LoVo (cell line): ENCODE results near the gene CASP14.
"Not testable (repeated sequence)": the region's sequence is repeated elsewhere in the genome, so short reads cannot be mapped to it uniquely, and the experiment has no call there.

Experiments used
- DNase-seq: peaks from one replicate; pipeline ENCODE4 v3.0.0-alpha.2; 2016; ENCODE audit warnings: low spot score

CASP14 gene

DNA sequence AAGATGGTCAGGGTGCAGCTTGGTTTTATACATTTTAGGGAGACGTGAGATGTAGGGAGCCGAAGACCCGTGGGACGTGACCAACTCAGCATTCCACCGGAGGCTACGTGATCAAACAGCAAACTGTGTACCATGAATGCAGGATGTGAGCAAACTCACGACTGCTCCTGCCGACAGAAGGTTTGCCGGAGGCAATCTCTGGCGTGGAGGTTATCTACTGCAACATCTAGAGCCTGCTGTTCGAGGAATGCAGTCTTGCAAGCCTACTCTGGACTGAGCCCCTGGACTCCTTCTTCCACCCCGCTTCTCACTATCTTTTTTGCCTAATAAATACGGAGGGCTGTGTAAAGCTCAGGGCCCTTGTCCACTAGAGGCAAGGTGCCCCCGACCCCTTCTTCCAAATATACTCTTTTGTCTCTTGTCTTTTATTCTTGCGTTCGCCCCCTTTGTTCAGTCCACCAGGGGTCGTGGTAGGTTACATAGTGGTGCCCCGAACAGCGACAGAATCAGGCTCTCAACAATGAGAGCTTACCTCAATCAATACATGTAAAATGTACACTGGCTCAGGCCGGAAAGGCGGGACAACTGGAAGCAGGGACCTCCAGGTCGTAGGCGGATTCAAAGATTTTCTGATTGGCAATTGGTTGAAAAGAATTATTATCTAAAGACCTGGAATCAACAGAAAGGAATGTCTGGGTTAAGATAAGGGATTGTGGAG, 23.8 kb downstream of the CASP14 start:
- no peak for DNase-seq

DNA sequence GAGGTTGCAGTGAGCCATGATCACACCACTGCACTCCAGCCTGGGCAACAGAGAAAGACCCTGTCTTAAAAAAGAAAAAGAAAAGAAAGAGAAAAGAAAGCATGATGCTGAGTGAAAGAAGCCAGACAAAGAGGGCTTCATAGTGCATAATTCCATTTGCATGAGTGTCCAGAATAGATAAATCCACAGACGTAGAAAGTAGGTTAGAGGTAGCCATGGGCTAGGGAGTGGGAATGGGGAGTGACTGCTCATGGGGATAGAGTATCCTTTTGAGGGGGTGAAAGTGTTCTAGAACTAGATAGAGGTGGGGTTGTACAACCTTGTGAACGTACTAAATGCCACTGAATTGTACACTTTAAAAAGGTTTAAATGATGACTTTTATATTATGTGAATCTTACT, 25.1 kb downstream of the CASP14 start:
- no peak for DNase-seq

DNA sequence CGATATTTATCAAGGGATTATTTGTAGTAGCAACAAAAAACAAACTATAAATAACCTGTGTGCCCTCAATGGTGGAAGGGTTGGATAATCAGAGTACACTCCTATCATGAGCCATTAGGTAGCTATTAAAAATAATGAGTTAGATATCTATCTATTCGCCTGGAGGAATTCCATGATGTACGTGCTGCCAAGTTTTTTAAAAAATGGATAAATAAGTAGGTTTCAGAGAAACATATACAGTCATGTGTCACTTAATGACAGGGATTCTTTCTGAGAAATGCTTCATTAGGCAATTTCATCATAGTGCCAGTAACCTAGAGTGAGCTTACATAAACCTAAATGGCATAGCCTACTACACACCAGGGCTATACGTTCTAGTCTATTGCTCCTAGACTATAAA, 26.5 kb downstream of the CASP14 start:
- DNase-seq = no peak

DNA sequence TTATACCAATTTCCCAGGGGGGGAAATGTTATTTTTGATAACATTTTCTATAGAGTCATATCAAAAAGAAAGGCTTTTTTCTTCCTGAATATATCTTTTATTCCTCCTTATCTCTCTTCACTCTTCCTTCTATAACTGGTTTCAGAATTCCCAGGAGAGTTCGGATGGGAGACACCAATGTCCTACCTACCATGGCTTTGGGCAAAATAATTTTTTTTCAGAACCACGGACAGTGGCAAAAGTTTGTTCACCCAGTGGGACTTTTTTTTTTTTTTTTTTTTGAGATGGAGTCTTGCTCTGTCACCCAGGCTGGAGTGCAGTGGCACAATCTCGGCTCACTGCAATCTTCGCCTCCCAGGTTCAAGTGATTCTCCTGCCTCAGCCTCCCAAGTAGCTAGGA, 30.7 kb downstream of the CASP14 start:
- not testable (repeated sequence) for DNase-seq

DNA sequence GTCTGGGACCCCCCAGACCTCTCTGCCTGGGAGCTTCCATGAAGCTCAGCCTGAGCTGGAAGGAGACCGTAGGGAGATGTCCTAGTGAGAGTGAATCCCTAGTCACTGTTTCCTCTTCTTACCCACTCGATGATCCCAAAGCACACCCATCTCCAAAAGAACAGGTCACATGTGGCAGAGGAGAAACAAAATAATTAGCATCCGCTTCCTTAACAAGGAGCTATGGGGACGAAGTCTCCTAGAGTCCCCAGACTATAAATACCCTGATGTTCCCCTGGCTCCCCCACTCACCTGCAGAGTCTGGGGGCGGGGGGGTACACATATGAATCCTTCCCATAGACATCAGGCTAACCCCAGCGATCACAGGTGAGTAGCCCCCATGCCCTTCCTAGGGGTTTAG, 32.6 kb downstream of the CASP14 start, which contains the start of gene OR1I1:
OR1I1 (plus strand) TSS at position 301 of the 400 bp plus-strand sequence. CDS start 4,855 bp downstream, outside the sequence.
- no peak for DNase-seq

DNA sequence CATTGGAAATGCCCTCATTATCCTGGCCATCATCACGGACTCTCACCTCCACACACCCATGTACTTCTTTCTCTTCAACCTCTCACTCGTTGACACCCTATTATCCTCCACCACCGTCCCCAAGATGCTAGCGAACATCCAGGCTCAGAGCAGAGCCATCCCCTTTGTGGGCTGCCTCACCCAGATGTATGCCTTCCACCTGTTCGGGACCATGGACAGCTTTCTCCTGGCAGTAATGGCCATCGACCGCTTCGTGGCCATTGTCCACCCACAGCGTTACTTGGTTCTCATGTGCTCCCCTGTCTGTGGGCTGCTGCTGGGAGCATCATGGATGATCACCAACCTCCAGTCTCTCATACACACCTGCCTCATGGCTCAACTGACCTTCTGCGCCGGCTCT, 37.9 kb downstream of the CASP14 start:
- no peak for DNase-seq

GRCh38 chr19:15091918-15092753, 42.9 kb downstream of the CASP14 start:
- peak; percentile 67 for DNase-seq

DNA sequence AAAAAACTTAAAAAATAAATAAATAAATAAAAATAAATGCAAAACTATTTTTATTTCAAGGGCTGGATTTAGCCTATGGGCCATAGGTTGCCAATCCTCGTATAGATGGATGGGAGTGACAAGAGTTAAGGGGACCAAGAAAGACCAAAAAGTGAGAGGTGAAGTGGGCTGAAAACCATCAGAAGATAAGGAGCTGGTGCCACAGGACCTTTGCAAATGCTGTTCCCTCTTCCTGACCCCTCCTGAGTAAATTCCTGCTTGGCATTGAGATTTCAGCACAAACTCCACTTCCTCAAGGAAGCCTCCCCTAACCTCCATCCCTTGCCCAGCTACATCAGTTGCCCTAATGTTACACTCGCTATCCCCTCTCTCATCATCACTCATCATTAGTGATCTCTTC, 43.7 kb downstream of the CASP14 start:
- no peak for DNase-seq

GRCh38 chr19:15096223-15096622, 46.9 kb downstream of the CASP14 start:
- DNase-seq = no peak

GRCh38 chr19:15097980-15098379, 48.7 kb downstream of the CASP14 start:
- not testable (repeated sequence) for DNase-seq

DNA sequence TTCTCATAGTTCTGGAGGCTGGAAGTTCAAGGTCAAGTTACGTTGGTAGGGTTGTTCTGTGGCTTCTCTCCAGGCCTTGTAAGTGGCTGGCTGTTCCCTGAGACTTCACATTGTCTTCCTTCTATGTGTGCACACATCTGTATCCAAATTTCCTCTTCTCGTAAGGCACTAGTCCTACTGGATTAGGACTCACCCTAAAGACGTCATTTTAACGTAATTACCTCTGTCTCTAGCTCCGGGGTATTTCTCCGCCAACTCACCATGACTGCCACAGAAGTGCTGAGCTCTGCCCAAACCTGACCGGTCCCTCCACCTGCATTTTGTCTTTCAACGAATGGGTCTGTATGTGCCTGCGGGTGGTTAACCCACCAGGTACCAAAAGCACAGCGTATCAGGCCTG, 49.2 kb downstream of the CASP14 start:
- no peak for DNase-seq

GRCh38 chr19:15099017-15099582, 49.8 kb downstream of the CASP14 start:
- DNase-seq = no peak

- no peak for DNase-seq
These were observed 52.3 kb downstream of the CASP14 start for GRCh38 chr19:15101479-15102082.

DNA sequence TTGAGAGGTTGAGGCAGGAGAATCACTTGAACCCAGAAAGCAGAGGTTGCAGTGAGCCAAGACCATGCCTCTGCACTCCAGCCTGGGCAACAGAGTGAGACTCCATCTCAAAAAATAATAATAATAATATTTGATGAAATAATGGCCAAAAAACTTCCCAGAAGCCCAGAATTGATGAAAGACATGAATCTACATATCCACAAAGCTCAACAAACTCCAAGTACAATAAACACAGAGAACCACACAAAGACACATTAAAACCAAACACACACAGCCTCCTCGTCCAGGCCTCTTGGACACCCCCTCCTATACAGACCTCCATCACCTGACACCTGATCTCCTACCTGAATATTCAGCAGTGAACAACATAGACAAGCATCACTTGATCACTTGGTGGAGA, 54.7 kb downstream of the CASP14 start:
- DNase-seq = no peak

GRCh38 chr19:15104411-15104810, 55.1 kb downstream of the CASP14 start:
- DNase-seq = no peak

DNA sequence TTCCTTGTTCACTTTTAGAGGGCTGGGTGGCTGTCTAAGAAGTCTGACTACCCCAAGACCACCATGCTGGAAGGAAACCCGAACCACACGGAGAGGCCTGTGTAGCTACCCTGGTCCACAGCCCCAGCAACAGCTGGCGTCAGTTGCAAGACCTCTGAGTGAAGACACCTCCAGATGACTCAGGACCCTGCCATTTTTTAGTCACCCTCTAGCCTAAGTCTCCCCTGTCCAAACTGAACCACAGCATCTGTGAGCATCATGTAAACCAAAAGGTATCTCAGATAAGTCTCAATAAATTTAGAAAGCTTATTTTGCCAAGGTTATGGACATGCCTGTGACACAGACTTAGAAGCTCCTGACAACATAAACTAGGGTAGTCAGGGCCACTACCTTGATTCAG, 55.8 kb downstream of the CASP14 start:
- DNase-seq = no peak

DNA sequence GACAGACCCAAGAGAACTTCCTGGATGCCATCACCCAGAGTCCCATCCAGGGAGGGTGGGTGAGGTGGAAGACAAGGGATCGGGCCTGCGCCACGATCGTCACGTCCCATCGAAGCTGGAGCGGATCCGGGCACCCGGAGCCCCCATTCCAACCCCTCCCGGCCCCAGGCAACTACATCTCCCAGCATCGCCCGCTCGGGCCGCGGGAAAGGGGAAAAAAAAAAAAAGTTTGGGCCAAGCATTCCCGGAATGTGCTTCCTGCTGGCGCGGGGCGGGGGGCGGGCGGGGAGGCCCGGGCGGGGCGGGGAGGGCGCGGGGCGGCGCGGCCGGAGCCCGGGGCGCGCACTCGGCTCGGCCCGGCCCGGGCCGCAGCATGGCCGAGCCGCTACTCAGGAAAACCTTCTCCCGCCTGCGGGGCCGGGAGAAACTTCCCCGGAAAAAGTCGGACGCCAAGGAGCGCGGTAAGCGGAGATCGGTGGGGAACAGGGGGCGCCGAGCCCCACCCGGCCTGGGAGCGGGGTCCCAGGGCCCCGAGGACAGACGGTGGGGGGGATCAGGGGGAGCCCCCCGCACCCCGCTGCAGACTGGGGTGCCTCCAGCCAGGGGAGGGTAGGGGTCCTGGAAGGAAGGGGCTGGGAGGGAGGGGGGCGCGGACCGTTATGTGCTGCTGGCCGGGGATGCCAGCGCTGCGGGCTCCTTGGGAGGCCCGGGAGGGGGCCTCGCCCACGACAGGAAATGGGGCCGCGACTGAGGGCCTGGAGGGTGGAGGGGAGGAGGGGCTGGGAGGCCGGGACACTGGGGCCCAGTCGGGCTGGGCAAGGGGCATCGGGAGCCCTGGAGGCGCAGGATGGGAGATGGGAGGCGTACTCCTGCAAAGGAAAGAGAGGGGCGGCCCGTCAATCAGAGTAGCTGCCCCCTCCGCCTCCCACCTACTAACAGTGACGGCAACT, 58.1 kb downstream of the CASP14 start, which contains the start of gene SYDE1:
SYDE1 (plus strand) TSS at position 341 of the 950 bp plus-strand sequence; CDS start at position 374, 33 bp downstream.
- no peak for DNase-seq
